Left lobe of liver (tissue), 2 donors: ENCODE measurements around the gene ANKRD33B. TPM values are rescaled to one million over a fixed set of nuclear protein-coding genes. Genes with fewer than 3 reads are reported as not detected.

Experiments used
- ATAC-seq: fragments of 200-7000 bp; cut with Tn5 transposase; one replicate; pipeline ENCODE4 v1.9.1; 2020; ENCODE audit warnings: mild to moderate bottlenecking, moderate library complexity
- DNase-seq: peaks from one replicate; pipeline ENCODE4 v3.0.0-alpha.2; 2020; ENCODE audit warnings: low spot score
- total RNA-seq: library from RNA; stranded (reverse); gene quantifications from one replicate; pipeline ENCODE4 v1.2.1, GENCODE V29; 2021
- donor health status: DM: no; HTN: no; CAD: no; lungs with moderate emphysema.
- donor health status: DM: no; HTN: yes; CAD: no.

Gene ANKRD33B
- total RNA-seq, 1 donor from 2014 or later: 0.45 TPM

DNA sequence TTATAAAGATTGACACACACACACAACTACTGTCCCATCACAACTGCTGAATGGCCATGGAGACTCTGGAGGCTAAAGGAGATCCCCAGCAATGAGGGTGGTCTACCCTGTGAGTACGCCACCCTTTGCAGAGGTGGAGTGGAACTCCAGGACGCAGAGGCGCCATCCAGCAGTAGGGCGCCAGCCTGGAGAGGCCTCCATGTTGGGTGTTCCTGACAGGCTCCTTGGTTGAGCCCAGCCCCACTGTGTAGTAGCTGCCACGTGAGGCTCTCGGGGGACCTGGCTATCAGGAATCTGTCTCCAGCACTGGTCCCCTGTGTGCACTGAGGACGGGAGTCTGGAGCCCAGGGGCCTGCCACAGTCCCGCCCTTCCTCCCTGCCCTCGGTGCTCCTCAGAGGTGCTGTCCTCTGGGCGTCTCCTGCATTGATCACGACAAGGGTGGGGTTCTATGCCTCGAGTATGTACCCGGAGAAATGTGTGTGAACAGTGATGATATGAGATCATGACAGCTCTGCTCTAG lies 124.8 kb downstream of the ANKRD33B start:
- DNase-seq: no peak

DNA sequence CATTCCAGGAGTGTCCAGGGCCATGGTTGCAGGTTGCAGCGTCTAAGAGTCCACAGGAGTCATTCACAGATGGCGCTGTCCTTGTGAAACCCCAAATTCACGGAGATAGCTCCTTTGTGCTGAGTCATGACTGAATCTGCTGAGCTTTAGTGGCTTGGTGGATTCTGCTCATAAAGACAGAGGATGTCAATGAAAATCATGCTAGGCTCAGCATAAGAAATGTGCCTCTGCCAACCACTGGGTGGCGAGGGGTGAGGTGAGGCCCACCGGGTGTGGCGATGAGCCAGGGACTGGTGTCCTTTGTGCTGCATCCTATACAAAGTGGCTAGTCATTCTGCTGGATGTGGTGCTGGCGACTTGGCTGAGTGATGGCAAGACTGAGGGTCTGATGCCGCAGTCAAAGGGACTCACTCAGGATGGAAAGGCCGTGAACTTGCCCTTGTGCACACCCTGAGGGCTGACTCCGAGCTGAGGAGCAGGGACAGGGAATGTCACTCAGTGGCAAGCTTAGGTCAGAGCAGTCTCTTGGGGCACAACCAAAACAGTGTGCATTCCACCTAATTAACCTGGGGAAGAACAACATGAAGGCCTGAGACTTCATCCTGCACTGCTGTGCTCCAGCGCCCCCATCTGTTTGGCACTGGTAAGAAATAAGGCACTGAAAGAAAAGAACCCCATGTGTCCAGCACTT lies 125.7 kb downstream of the ANKRD33B start:
- no peak for DNase-seq

More for the DNA sequence above, 124.8 kb downstream of the ANKRD33B start:
- ATAC-seq: peak; percentile 33

DNA sequence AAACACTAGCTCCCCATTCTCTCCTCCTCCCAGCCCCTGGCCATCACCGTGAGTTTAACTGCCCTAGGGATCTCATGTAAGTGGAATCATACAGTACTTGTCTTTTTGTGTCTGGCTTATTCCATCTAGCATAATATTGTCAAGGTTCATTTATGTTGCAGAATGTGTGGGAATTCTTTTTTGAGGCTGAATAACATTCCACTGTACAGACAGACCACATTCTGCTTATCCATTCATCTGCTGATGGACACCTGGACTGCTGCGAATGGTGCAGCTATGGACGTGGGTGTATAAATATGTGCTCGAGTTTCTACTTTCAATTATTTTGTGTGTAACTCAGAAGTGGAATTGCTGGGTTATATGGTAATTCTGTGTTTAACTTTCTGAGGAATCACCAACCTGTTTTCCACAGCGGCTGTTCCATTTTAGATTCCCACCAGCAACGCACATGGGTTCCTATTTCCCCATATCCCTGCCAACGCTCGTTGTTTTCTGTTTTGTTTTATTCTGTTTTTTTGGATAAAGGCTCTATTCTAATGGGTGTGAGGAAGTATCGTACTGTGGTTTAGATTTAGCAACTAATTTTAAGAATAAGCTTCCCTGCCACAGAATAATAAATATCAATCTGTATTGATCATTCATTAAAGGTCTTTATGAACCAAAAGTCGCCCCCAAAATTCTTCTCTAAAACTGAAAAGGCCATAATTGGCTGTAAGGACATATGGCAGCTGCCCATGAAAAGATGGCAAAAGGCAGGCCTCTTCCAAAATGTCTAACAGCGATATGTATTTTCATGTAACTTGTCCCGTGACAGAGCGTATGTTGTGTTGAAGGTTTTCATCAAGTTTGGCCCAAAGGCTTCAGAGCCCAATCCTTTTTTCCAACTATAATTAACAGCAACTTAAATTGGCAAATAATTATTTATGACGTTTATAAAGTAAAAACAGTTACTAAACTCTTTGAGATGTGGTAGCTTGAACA lies 126.9 kb downstream of the ANKRD33B start:
- DNase-seq (no peak), ATAC-seq (no peak)

More for the DNA sequence above, 125.7 kb downstream of the ANKRD33B start:
- ATAC-seq: peak; percentile 65

- DNase-seq (no peak), ATAC-seq (no peak)
These were observed 128.2 kb downstream of the ANKRD33B start for GRCh38 chr5:10691826-10692785.

GRCh38 chr5:10695055-10695649 lies 131.3 kb downstream of the ANKRD33B start:
- peak; percentile 96 for ATAC-seq
- DNase-seq: peak; percentile 76

- ATAC-seq (no peak), DNase-seq (no peak)
These were observed 132.1 kb downstream of the ANKRD33B start for GRCh38 chr5:10695759-10696543.

DNA sequence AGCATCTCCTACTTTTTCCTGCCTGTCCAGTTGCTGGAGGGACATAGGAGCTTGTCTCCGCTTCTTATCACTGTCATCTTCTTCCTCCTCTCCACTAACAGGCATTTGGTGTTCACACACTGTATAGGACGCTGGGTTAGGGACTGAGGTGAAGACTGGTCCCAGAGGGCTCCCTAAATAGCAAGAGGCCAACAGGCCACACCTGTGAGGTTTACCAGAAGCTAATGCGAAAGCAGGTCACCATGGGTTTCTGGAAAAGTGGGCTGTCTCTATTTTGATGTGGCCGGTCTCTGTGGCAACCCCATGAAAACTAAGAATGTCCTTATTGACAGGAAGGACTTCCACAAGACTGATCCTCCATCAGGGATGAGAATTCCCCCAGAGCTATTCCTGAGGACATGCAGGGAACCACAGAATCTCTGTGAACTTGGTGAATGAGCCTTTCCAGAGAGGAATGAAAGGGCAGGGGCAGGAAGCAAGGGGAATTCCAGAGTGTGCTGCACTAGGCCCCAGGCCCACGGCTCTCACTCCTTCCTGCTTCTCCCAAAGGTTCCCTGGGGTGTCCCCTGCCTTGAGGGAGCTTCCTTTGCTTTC lies 135.5 kb downstream of the ANKRD33B start:
- DNase-seq: no peak
- ATAC-seq: no peak

DNA sequence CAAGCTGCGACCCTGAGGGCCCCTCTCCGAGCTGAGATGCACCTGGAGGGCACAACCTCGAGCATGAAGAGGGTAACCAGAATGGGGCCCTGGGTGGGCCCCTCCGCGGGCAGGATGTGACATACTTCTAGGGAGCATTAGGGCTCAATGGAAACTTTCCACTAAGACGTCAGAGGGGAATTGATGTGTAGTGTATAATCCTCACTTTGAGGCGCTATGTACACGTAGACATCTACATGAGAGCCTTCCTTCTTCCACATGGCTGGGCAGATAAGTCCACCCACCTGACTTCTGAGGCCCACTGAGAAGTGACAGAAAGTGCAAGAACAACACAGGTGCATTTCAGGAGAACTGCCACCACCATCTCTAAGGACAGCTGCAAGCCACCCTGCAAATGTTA lies 136.1 kb downstream of the ANKRD33B start:
- ATAC-seq (no peak), DNase-seq (no peak)

DNA sequence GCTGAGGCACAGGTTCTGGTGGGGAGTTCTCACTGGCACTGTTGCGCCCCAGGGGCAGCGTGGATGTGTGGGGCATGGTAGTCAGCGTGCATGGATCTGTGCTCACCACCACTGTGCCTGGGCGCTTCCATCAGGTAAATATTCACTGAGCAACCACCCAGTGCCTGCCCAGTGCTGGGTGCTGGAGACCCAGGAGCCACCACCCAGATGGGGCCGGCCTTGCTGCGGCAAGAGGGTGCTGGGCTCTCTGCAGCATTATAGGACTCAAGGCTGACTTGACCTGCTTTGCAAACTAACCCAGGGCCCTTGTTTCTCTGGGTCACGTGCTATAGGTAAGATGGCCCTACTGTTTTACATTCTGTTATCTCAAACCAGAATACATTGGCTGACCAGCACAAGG lies 136.6 kb downstream of the ANKRD33B start:
- DNase-seq (no peak), ATAC-seq (no peak)

DNA sequence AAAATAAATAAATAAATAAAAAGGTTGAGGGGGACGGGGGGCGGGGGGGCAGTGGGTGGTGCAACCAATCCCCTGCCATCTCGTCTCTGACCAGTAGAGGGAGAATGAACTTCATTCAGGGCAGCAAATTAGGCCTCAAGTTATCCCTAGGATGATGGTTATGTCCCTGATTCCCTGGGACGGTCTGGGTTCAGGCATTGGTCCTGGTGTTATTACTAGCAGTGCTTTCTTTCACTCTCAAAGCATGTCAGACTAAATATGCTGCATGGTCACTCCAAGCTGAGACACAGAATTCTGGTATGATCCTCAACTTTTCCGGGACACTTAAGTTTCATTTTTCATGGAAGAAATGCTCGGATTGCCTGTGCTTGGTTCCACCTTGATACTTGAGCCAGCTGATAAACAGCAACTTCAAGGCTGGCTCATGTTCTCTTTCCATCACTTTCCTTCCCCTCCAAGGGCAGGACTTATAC lies 137.7 kb downstream of the ANKRD33B start:
- no peak for DNase-seq
- ATAC-seq: peak; percentile 76

- ATAC-seq (no peak), DNase-seq (no peak)
These were observed 138.3 kb downstream of the ANKRD33B start for GRCh38 chr5:10702040-10702629.

DNA sequence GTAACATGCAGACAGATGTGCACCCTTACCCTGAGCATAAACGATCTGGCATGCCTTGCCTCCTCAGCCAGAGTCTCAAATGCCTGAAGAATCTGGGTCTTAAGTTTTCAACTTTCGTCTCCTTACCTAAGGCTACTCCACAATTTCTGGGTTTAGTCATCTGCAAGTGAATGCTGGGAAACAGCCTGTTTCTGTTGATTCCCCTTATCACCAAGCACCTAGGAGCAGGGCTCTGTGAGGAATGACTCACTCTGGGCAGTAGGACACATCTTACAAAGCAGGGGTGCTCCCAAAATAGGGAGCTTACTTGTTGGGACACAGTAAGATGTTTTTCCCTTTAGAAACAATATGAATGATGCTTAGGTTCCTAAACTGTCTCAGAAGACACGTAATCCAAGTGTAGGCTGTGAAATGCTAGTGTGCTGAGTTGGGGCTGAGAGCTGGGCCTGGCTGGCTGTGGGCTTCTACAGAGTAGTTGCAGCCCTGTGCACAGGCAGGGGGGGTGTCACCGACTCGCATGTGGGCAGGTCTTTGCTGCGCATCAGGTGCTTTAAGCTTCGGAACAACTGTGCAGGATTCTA lies 139.1 kb downstream of the ANKRD33B start:
- ATAC-seq (no peak), DNase-seq (no peak)

DNA sequence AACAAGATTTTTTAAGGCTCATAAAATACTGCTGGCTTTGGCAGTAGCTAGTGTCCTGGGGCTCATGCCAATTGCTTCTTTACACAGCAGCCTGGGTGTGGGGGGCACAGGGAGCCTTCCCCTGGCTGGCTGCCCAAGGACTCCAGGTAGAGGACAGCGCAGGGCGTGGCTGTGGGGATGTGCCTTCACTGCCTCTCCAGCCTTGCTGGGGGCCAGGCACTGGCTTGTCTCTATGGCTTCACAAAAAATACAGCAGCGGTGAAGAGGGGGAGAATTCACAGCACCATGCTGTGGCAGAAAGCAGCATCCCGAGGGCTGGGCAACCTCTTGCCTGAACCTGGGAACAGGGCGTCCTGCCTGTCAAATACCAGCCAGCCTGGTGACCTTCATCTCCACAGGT lies 139.8 kb downstream of the ANKRD33B start:
- DNase-seq (peak; percentile 72), ATAC-seq (peak; percentile 75)

- ATAC-seq: peak; percentile 5
These were observed 141.2 kb downstream of the ANKRD33B start for GRCh38 chr5:10704949-10705621.

DNA sequence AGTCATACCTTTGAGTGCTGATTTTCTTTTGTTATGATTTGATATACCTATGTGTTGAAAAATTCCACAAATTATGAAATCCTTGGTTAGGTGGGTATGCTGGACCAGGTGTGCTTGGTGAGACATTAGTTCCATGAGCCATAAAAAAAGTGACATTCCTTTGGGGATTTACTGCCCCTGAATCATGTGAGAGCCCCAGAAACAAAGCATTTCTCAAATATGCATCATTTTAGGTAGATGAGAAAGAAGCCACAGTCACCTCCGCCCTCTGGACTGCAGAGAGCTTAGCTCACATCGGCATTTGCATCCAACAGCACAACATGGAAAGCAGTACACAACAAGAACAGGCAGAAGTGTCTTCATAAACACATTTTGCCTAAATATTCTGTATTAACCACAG lies 141.9 kb downstream of the ANKRD33B start:
- DNase-seq (no peak), ATAC-seq (no peak)

More at GRCh38 chr5:10704949-10705621, 141.2 kb downstream of the ANKRD33B start:
- no peak for DNase-seq

DNA sequence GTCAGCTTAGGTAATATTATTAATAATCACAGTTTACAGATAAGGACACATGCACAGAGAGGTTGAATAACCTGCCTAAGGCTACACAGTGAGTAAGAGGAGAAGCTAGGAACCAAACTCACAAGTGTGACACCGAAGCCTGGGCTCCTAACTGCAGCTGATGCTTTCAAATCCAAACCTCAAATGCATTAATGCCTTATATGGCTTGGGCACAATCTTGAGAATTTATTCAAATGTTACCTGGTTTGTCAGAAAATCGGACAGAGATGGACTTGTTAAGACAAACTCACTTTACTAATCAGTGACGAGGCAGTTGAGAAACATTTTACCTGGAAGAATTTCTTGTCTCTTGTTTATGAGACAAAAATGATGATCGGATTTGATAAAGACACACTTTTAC lies 142.5 kb downstream of the ANKRD33B start:
- DNase-seq (no peak), ATAC-seq (no peak)
